SK-N-SH (cell line): ENCODE measurements around the gene SERP2. TPM values are rescaled to one million over a fixed set of nuclear protein-coding genes. Genes with fewer than 3 reads are reported as not detected.

Source experiments
- CTCF ChIA-PET: fragments of 300-600, 350-600 bp; formaldehyde crosslinking; extraction: SDS; loops from one replicate; lab custom pipeline; 2021; lab: Yijun Ruan, JAX
- POLR2A ChIA-PET: fragments of 350-600 bp; sonication (Branson Sonifier 250); formaldehyde crosslinking; extraction: SDS; loops from one replicate; lab custom pipeline; 2020; ENCODE audit warnings: antibody characterized with exemption, inconsistent platforms; lab: Yijun Ruan, JAX
- DNase-seq: peaks from one replicate; pipeline ENCODE4 v3.0.0; 2012
- H2AFZ ChIP-seq: fragments of 200-600 bp; sonication (generic); 2 replicates; pipeline ENCODE4 v1.8.1; 2016; ENCODE audit warnings: antibody characterized with exemption, mild to moderate bottlenecking, low read depth
- H3F3A ChIP-seq: fragments of 200-600 bp; sonication (generic); replicated peaks from 2 replicates; pipeline ENCODE3; 2016; ENCODE audit warnings: antibody characterized with exemption, mild to moderate bottlenecking; ENCODE audit not compliant: insufficient read depth
- H3K27ac ChIP-seq, 2 experiments: fragments of 200-500 bp in 1 of 2; fragments of 200-600 bp in 1 of 2; sonication (Bioruptor generic) in 1 of 2; sonication (generic), shearing (Covaris generic) in 1 of 2; 2 replicates each; pipeline versions ENCODE4 v1.5.1 to v1.6.1; 2014 to 2016; ENCODE audit warnings: low read depth in 2 of 2, inconsistent platforms in 1 of 2, low read length in 1 of 2, mild to moderate bottlenecking in 1 of 2, mixed read lengths in 1 of 2
- H3K27me3 ChIP-seq: fragments of 200-600 bp; sonication (generic), shearing (Covaris generic); 2 replicates; pipeline ENCODE4 v1.6.1; 2016; ENCODE audit warnings: mixed run types; ENCODE audit not compliant: insufficient read depth
- H3K36me3 ChIP-seq, 2 experiments: fragments of 200-500 bp in 1 of 2; fragments of 200-600 bp in 1 of 2; sonication (Bioruptor generic) in 1 of 2; sonication (generic) in 1 of 2; replicated peaks in 1 of 2; 2 replicates each; pipeline versions ENCODE3 to v1.5.1; 2014 to 2016; ENCODE audit warnings: low read length in 1 of 2, mild to moderate bottlenecking in 1 of 2; ENCODE audit not compliant: insufficient read depth in 2 of 2, control insufficient read depth in 1 of 2
- H3K4me1 ChIP-seq, 2 experiments: fragments of 200-500 bp in 1 of 2; fragments of 200-600 bp in 1 of 2; sonication (Bioruptor generic) in 1 of 2; sonication (generic), shearing (Covaris generic) in 1 of 2; 2 replicates each; pipeline versions ENCODE4 v1.5.1 to v1.6.1; 2014 to 2016; ENCODE audit warnings: low read depth in 1 of 2, low read length in 1 of 2, mixed run types in 1 of 2; ENCODE audit not compliant: insufficient read depth in 2 of 2, control insufficient read depth in 1 of 2
- H3K4me2 ChIP-seq: fragments of 200-600 bp; sonication (generic), shearing (Covaris generic); 2 replicates; pipeline ENCODE4 v1.6.1; 2017; ENCODE audit warnings: mixed run types
- H3K4me3 ChIP-seq, 2 experiments: fragments of 200-500 bp in 1 of 2; fragments of 200-600 bp in 1 of 2; sonication (Bioruptor generic) in 1 of 2; sonication (generic), shearing (Covaris generic) in 1 of 2; 2 replicates each; pipeline versions ENCODE4 v1.5.1 to v1.8.1; 2014 to 2016; ENCODE audit warnings: low read depth in 2 of 2, inconsistent platforms in 1 of 2, low read length in 1 of 2, mild to moderate bottlenecking in 1 of 2, mixed read lengths in 1 of 2, moderate library complexity in 1 of 2
- H3K79me2 ChIP-seq: fragments of 200-600 bp; sonication (generic); 2 replicates; pipeline ENCODE4 v1.8.1; 2017; ENCODE audit warnings: mild to moderate bottlenecking; ENCODE audit not compliant: insufficient read depth
- H3K9ac ChIP-seq: fragments of 200-600 bp; sonication (generic); 2 replicates; pipeline ENCODE4 v1.6.1; 2017; ENCODE audit warnings: mixed run types
- H3K9me2 ChIP-seq: fragments of 200-600 bp; sonication (generic); 2 replicates; pipeline ENCODE4 v1.6.1; 2017; ENCODE audit warnings: mixed run types
- H3K9me3 ChIP-seq: fragments of 200-600 bp; sonication (generic); 2 replicates; pipeline ENCODE4 v1.6.1; 2017; ENCODE audit warnings: mixed run types, mild to moderate bottlenecking, moderate library complexity
- H4K20me1 ChIP-seq: fragments of 200-600 bp; sonication (generic); 2 replicates; pipeline ENCODE4 v1.6.1; 2017; ENCODE audit warnings: mild to moderate bottlenecking, mixed run types; ENCODE audit not compliant: insufficient read depth
- FOSL2 ChIP-seq: IDR thresholded peaks from 2 replicates; pipeline ENCODE4 v1.4.0; 2012; ENCODE audit warnings: low read depth, mild to moderate bottlenecking, moderate library complexity, borderline replicate concordance
- FOXJ3 ChIP-seq: sonication (generic); formaldehyde crosslinking; IDR thresholded peaks from 2 replicates; pipeline ENCODE4 v1.5.1; 2020; ENCODE audit warnings: mild to moderate bottlenecking, missing genetic modification reagents
- GABPA ChIP-seq: IDR thresholded peaks from 2 replicates; pipeline ENCODE4 v1.4.0; 2012; ENCODE audit warnings: low read depth, mild to moderate bottlenecking
- JUND ChIP-seq: IDR thresholded peaks from 2 replicates; pipeline ENCODE4 v1.4.0; 2012
- MEF2A ChIP-seq: IDR thresholded peaks from 2 replicates; pipeline ENCODE4 v1.4.0; 2012; ENCODE audit warnings: low read depth, borderline replicate concordance
- MXI1 ChIP-seq: IDR thresholded peaks from 2 replicates; pipeline ENCODE4 v1.6.1; 2012; ENCODE audit warnings: mild to moderate bottlenecking, low read depth, low read length, improper control_type of control experiment
- RAD21 ChIP-seq: IDR thresholded peaks from 2 replicates; pipeline ENCODE4 v1.6.1; 2012; ENCODE audit warnings: mild to moderate bottlenecking, low read length
- RCOR1 ChIP-seq: fragments of 150-350 bp; IDR thresholded peaks from 2 replicates; pipeline ENCODE4 v1.6.1; 2017; ENCODE audit warnings: antibody characterized with exemption, low read length
- RFX5 ChIP-seq: IDR thresholded peaks from 2 replicates; pipeline ENCODE4 v1.6.1; 2012; ENCODE audit warnings: mild to moderate bottlenecking, improper control_type of control experiment, low read length
- YY1 ChIP-seq: IDR thresholded peaks from 2 replicates; pipeline ENCODE4 v1.4.0; 2012; ENCODE audit warnings: low read depth, mild to moderate bottlenecking
- WGBS: methylation state at CpG from one replicate; pipeline ENCODE4 v1.1.6; 2017; ENCODE audit warnings: low lambda C conversion rate; 5-methylcytosine and 5-hydroxymethylcytosine counted together
- polyA plus RNA-seq, 3 experiments: library from polyadenylated mRNA; depleted of rRNA; stranded (reverse); fragments of >200 nt; gene quantifications; 2 replicates each; pipeline ENCODE4 v1.2.3, GENCODE V29; 2012
- TF ChIP-seq, protein P1 (sequence below): IDR thresholded peaks from 2 replicates; pipeline ENCODE4 v1.6.1; 2012; ENCODE audit warnings: mild to moderate bottlenecking, low read depth, low read length, moderate library complexity
- TF ChIP-seq, protein P2 (sequence below): fragments of 150-350 bp; IDR thresholded peaks from 2 replicates; pipeline ENCODE4 v1.6.1; 2016; ENCODE audit warnings: mild to moderate bottlenecking, low read depth, low read length
- TF ChIP-seq, protein P3 (sequence below): IDR thresholded peaks from 2 replicates; pipeline ENCODE4 v1.4.0; 2012; ENCODE audit warnings: low read depth
- TF ChIP-seq, protein P4 (sequence below): fragments of 200-600 bp; sonication (generic); IDR thresholded peaks from 2 replicates; pipeline ENCODE4 v1.6.1; 2017; ENCODE audit warnings: antibody characterized with exemption, mild to moderate bottlenecking, moderate library complexity
- TF ChIP-seq, protein P5 (sequence below): fragments of 150-350 bp; IDR thresholded peaks from 2 replicates; pipeline ENCODE4 v1.6.1; 2017; ENCODE audit warnings: antibody characterized with exemption, low read length, low read depth, borderline replicate concordance
- TF ChIP-seq, protein P6 (sequence below): IDR thresholded peaks from 2 replicates; pipeline ENCODE4; 2012

SERP2 gene
- polyA plus RNA-seq, 1 of the 3 experiments (the other 2 are of a cell fraction) = 4.9 TPM

DNA sequence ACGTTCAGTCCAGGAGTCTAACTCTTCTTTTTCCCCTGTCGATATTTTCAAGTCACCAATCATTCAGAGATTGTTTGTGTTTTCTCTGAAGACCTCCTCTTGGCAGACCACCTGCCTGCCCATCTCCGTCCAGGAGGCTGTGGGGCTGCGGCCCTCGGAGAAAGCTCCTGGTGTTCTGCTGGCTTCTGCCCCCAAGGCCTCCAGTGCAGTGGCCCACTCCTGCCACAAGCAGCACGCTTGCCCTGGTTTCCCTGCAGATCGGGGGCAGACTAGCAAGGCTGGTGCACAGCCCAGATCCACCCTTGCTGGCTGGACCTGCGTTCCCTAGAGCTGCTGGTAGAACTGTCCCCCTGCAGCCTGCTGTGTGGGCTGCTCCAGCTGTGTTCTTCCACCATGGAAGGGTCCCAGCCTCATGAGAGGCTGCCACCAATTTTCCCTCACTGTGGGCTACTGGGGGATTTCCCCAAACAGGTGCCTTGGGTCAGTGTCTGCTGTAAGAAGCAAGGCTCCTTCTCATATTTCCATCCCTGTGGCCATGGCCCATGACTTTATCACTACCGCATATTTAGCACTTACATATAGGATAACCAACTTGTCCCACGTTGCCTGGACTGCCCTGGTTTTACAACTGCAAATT, 43.6 kb upstream of the SERP2 start:
- Histone ChIP-seq H3K9me2 (no peaks in the 10 kb centered on the region), H3F3A (peaks cover 18% of the 10 kb centered on the region), H3K27me3 (no peaks in the 10 kb centered on the region), H3K79me2 (no peaks in the 10 kb centered on the region), H4K20me1 (no peaks in the 10 kb centered on the region), H3K9ac (no peak overlapping the region), H2AFZ (no peak overlapping the region), H3K9me3 (peaks cover 6% of the 10 kb centered on the region; the same call in 1 of the 2 replicates), H3K4me1 (peaks cover 22 to 37% of the 10 kb centered on the region in 2 experiments), H3K27ac (no peak overlapping the region; a peak in 1 of 4 replicates), H3K36me3 (no peaks in the 10 kb centered on the region), H3K4me3 (no peak overlapping the region), H3K4me2 (no peak overlapping the region)
- CTCF ChIA-PET = interaction anchor here (1.2 kb wide), 1 partner anchor 27 kb away, joined by 4 read pairs; no protein-coding TSS in a partner anchor
- POLR2A ChIA-PET = no interaction called here
- 93% methylated on average over 9 of the region's 10 CpGs for WGBS
- TF ChIP-seq RFX5 = no peak
- TF ChIP-seq, protein P1, sequence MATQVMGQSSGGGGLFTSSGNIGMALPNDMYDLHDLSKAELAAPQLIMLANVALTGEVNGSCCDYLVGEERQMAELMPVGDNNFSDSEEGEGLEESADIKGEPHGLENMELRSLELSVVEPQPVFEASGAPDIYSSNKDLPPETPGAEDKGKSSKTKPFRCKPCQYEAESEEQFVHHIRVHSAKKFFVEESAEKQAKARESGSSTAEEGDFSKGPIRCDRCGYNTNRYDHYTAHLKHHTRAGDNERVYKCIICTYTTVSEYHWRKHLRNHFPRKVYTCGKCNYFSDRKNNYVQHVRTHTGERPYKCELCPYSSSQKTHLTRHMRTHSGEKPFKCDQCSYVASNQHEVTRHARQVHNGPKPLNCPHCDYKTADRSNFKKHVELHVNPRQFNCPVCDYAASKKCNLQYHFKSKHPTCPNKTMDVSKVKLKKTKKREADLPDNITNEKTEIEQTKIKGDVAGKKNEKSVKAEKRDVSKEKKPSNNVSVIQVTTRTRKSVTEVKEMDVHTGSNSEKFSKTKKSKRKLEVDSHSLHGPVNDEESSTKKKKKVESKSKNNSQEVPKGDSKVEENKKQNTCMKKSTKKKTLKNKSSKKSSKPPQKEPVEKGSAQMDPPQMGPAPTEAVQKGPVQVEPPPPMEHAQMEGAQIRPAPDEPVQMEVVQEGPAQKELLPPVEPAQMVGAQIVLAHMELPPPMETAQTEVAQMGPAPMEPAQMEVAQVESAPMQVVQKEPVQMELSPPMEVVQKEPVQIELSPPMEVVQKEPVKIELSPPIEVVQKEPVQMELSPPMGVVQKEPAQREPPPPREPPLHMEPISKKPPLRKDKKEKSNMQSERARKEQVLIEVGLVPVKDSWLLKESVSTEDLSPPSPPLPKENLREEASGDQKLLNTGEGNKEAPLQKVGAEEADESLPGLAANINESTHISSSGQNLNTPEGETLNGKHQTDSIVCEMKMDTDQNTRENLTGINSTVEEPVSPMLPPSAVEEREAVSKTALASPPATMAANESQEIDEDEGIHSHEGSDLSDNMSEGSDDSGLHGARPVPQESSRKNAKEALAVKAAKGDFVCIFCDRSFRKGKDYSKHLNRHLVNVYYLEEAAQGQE = no peak
- TF ChIP-seq, protein P2, sequence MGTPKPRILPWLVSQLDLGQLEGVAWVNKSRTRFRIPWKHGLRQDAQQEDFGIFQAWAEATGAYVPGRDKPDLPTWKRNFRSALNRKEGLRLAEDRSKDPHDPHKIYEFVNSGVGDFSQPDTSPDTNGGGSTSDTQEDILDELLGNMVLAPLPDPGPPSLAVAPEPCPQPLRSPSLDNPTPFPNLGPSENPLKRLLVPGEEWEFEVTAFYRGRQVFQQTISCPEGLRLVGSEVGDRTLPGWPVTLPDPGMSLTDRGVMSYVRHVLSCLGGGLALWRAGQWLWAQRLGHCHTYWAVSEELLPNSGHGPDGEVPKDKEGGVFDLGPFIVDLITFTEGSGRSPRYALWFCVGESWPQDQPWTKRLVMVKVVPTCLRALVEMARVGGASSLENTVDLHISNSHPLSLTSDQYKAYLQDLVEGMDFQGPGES = no peak
- TF ChIP-seq, protein P3, sequence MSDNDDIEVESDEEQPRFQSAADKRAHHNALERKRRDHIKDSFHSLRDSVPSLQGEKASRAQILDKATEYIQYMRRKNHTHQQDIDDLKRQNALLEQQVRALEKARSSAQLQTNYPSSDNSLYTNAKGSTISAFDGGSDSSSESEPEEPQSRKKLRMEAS = no peak
- no peak for TF ChIP-seq RAD21
- TF ChIP-seq YY1 = no peak
- TF ChIP-seq, protein P4, sequence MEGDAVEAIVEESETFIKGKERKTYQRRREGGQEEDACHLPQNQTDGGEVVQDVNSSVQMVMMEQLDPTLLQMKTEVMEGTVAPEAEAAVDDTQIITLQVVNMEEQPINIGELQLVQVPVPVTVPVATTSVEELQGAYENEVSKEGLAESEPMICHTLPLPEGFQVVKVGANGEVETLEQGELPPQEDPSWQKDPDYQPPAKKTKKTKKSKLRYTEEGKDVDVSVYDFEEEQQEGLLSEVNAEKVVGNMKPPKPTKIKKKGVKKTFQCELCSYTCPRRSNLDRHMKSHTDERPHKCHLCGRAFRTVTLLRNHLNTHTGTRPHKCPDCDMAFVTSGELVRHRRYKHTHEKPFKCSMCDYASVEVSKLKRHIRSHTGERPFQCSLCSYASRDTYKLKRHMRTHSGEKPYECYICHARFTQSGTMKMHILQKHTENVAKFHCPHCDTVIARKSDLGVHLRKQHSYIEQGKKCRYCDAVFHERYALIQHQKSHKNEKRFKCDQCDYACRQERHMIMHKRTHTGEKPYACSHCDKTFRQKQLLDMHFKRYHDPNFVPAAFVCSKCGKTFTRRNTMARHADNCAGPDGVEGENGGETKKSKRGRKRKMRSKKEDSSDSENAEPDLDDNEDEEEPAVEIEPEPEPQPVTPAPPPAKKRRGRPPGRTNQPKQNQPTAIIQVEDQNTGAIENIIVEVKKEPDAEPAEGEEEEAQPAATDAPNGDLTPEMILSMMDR = no peak
- TF ChIP-seq FOSL2 = no peak
- TF ChIP-seq, protein P5, sequence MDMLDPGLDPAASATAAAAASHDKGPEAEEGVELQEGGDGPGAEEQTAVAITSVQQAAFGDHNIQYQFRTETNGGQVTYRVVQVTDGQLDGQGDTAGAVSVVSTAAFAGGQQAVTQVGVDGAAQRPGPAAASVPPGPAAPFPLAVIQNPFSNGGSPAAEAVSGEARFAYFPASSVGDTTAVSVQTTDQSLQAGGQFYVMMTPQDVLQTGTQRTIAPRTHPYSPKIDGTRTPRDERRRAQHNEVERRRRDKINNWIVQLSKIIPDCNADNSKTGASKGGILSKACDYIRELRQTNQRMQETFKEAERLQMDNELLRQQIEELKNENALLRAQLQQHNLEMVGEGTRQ = no peak
- TF ChIP-seq GABPA = no peak
- TF ChIP-seq JUND = no peak
- TF ChIP-seq RCOR1 = no peak
- TF ChIP-seq MXI1 = no peak
- TF ChIP-seq, protein P6, sequence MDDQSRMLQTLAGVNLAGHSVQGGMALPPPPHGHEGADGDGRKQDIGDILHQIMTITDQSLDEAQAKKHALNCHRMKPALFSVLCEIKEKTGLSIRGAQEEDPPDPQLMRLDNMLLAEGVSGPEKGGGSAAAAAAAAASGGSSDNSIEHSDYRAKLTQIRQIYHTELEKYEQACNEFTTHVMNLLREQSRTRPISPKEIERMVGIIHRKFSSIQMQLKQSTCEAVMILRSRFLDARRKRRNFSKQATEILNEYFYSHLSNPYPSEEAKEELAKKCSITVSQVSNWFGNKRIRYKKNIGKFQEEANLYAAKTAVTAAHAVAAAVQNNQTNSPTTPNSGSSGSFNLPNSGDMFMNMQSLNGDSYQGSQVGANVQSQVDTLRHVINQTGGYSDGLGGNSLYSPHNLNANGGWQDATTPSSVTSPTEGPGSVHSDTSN = no peak
- TF ChIP-seq MEF2A = no peak
- TF ChIP-seq FOXJ3 (CRISPR knock-in tag) = no peak
- no peak for DNase-seq
